ENCODE data around the gene C17orf67. TPM values are rescaled to one million over a fixed set of nuclear protein-coding genes. Genes with fewer than 3 reads are reported as not detected.

The C17orf67 gene, protein sequence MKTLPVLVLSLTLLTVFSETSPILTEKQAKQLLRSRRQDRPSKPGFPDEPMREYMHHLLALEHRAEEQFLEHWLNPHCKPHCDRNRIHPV
- 1.3 and 2.0 TPM in 2 replicates for total RNA-seq

DNA sequence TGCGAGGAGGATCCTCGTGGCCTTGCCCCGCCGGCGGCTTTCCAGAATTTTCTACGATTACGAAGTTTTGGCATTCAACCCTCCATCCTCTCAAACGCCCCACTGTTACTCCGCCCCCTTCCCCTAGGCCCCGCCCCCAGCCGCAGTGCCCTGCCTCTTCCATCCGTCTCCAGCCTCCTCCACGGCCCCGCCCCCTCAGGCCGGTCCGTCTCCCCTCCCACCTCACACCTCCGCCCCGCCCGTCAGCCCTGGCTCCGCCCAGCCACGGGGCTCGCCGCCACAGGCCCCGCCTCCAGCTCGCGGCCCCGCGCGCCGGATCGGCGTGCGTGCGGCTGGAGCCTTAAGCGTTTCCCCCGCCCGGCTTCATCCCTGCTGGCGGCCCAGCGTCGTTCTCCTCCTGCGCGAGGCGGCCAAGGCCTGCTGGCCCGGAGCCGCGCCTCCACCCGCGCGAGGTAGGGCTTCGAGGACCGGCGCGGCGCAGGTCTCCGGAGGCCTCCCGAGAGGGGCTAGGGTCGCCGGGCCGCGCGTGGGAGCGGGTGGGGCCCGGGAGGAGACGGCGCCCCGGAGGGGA is at the start of gene C17orf67, which contains the start of gene DGKE:
Gene C17orf67, minus strand, starts transcription at position 112 of the 571 bp plus-strand sequence. CDS start 18,110 bp downstream, outside the sequence.
Gene DGKE, plus strand, starts transcription at position 343 of the 571 bp plus-strand sequence. CDS start 645 bp downstream, outside the sequence.

Other genes with a start within 250 kb of the C17orf67 start
- 0.23 TPM in 1 of 2 replicates, not detected in the other for gene NOG, start 240.2 kb downstream of the C17orf67 start, total RNA-seq
- 1.1 and 4.3 TPM in 2 replicates for gene DGKE, start 231 bp upstream of the C17orf67 start, total RNA-seq
- gene TRIM25, start 80.1 kb upstream of the C17orf67 start, total RNA-seq: 13.3 and 25.6 TPM in 2 replicates
- 8.4 and 8.5 TPM in 2 replicates for gene COIL, start 127.1 kb upstream of the C17orf67 start, total RNA-seq
- 57.3 and 85.4 TPM in 2 replicates for gene SCPEP1, start 144.2 kb upstream of the C17orf67 start, total RNA-seq